Upper lobe of left lung (tissue), 4 donors: ENCODE data around the gene ARHGEF12.

Source experiments
- EP300 ChIP-seq, 4 donors: sonication (generic); formaldehyde crosslinking; IDR thresholded peaks; one replicate each; pipeline ENCODE4 v1.5.1; 2017; ENCODE audit warnings: antibody characterized with exemption in 4 of 4, control low read depth in 2 of 4
- POLR2A ChIP-seq, 4 donors: fragments of 450-650 bp; IDR thresholded peaks; one replicate each; pipeline ENCODE4 v1.5.1; 2016 to 2017; ENCODE audit warnings: antibody characterized with exemption in 4 of 4, mild to moderate bottlenecking in 2 of 4
- TF ChIP-seq, protein P1 (sequence below), 6 experiments: fragments of 450-650 bp in 4 of 6; fragments of 200-600 bp in 2 of 6; sonication (generic) in 2 of 6; IDR thresholded peaks; one replicate each; pipeline ENCODE4 v1.5.1; 2016 to 2019; ENCODE audit warnings: antibody characterized with exemption in 6 of 6

DNA sequence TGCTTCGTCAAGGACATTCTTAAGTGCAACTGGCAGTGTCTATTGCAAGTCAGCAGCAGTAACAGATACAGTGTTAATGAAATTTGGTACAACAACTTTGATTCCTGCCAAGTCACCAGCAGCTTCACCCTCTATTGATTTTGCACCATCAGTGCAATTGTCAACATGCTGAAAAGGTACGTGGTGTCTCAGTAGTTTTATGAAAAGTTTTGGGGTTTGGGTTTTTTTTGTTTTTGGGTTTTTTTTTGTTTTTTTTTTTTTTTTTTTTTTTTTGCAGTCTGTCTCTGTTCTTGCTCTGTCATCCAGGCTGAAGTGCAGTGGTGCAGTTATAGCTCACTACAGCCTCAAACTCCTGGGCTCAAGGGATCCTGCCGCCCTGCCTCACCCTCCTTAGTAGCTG lies 156.3 kb downstream of the ARHGEF12 start:
- TF ChIP-seq POLR2A (IDR thresholded peaks at IDR 0.05) (no peak), EP300 (IDR thresholded peaks at IDR 0.05) (no peak)
- TF ChIP-seq, protein P1, sequence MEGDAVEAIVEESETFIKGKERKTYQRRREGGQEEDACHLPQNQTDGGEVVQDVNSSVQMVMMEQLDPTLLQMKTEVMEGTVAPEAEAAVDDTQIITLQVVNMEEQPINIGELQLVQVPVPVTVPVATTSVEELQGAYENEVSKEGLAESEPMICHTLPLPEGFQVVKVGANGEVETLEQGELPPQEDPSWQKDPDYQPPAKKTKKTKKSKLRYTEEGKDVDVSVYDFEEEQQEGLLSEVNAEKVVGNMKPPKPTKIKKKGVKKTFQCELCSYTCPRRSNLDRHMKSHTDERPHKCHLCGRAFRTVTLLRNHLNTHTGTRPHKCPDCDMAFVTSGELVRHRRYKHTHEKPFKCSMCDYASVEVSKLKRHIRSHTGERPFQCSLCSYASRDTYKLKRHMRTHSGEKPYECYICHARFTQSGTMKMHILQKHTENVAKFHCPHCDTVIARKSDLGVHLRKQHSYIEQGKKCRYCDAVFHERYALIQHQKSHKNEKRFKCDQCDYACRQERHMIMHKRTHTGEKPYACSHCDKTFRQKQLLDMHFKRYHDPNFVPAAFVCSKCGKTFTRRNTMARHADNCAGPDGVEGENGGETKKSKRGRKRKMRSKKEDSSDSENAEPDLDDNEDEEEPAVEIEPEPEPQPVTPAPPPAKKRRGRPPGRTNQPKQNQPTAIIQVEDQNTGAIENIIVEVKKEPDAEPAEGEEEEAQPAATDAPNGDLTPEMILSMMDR (IDR thresholded peaks at IDR 0.05), result no peak
